Measurements from ENCODE around the gene KCNK4.

Gene KCNK4

DNA sequence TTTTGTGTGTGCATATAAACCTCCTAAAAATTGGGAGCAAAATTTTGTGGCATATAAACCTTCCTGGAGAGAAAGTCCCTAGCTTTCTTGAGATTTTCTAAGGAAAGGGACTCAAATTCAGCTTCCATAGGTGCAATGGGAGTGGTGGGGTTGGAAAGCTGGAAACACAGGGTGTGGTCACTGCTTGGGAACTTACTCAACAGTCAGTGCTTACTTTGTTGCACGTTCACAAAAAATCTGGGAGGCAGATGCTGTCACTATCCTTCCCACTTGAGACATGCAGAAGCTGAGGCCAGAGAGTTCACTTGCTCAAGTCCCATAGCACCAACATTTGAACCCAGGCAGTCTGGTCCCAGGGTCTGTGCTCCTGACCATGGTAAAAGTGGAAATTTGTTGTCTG, 5.1 kb downstream of the KCNK4 start:
- DNase-seq (no peak), ATAC-seq (replicated peaks) (no peak)
- Mint-ChIP-seq H3K4me3 (no peak overlapping the region), H3K27me3 (peaks cover 70 to 90% of the 10 kb centered on the region in 2 donors), H3K9me3 (no peaks in the 10 kb centered on the region), H3K36me3 (ENCODE audit: insufficient read depth) (peaks cover 6% of the 10 kb centered on the region), H3K4me1 (ENCODE audit: low read depth in 2 of 2) (peaks cover 19 to 24% of the 10 kb centered on the region in 2 donors), H3K27ac (no peak overlapping the region)

DNA sequence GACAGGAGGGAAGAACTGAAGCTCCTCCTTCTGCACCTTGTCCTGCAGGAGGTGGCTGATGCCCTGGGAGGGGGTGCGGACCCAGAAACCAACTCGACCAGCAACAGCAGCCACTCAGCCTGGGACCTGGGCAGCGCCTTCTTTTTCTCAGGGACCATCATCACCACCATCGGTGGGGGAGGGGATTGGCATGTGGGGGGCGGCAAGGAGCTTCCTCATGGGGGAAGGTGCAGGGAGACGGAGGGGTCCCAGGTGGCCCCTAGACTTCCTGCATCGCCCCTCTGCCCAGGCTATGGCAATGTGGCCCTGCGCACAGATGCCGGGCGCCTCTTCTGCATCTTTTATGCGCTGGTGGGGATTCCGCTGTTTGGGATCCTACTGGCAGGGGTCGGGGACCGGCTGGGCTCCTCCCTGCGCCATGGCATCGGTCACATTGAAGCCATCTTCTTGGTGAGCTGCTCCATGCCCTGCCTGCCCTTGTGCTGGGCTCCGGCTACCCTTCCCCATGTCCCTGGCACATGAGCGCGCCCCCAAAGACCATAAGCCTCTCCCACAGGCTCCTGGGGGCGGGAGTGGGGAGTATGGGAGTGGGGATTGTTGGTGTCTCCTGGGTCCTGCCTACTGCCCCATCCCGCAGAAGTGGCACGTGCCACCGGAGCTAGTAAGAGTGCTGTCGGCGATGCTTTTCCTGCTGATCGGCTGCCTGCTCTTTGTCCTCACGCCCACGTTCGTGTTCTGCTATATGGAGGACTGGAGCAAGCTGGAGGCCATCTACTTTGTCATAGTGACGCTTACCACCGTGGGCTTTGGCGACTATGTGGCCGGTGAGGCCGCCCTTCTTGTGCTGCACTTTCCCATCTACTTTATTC, 6.0 kb downstream of the KCNK4 start:
- peaks cover 70 to 90% of the 10 kb centered on the region in 2 donors for H3K27me3 Mint-ChIP-seq
- H3K9me3 Mint-ChIP-seq = no peaks in the 10 kb centered on the region
- DNase-seq (no peak), ATAC-seq (replicated peaks) (no peak)
- no peak overlapping the region for H3K27ac Mint-ChIP-seq
- H3K36me3 Mint-ChIP-seq (ENCODE audit: insufficient read depth) = peaks cover 13% of the 10 kb centered on the region
- no peak overlapping the region for H3K4me3 Mint-ChIP-seq
- H3K4me1 Mint-ChIP-seq (ENCODE audit: low read depth in 2 of 2) = peaks cover 19 to 26% of the 10 kb centered on the region in 2 donors

DNA sequence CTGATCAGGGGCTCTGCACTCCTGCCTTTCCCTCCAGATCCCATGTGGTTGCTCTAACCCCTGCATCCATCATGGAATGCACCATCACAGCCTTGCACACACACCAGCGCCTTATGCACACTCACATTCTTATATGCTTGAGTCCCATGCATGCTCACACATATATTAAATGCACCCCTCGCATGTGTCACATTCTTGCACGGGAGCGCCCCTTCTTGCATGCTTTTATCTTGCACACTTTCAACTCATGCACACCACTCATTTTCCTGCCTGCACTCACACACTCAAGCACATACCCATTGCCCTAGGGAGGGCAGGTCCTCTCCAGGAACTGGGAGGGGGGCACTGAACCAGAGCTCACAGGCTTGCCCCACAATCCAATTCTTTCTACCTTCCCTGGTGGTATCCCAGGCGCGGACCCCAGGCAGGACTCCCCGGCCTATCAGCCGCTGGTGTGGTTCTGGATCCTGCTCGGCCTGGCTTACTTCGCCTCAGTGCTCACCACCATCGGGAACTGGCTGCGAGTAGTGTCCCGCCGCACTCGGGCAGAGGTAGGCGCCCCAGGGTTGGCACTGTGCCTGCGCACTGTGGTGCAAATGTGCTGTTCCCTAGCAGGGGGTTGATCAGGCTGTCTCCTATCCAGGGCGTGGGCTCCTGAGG, 6.7 kb downstream of the KCNK4 start:
- no peak overlapping the region for H3K27ac Mint-ChIP-seq
- no peaks in the 10 kb centered on the region for H3K9me3 Mint-ChIP-seq
- H3K4me1 Mint-ChIP-seq (ENCODE audit: low read depth in 2 of 2) = peaks cover 19 to 26% of the 10 kb centered on the region in 2 donors
- no peak for DNase-seq
- H3K27me3 Mint-ChIP-seq = peaks cover 70 to 83% of the 10 kb centered on the region in 2 donors
- H3K36me3 Mint-ChIP-seq (ENCODE audit: insufficient read depth) = peaks cover 17% of the 10 kb centered on the region
- H3K4me3 Mint-ChIP-seq = peak overlapping the region in 1 of 2 donors; percentile 40
- ATAC-seq (replicated peaks) = no peak

DNA sequence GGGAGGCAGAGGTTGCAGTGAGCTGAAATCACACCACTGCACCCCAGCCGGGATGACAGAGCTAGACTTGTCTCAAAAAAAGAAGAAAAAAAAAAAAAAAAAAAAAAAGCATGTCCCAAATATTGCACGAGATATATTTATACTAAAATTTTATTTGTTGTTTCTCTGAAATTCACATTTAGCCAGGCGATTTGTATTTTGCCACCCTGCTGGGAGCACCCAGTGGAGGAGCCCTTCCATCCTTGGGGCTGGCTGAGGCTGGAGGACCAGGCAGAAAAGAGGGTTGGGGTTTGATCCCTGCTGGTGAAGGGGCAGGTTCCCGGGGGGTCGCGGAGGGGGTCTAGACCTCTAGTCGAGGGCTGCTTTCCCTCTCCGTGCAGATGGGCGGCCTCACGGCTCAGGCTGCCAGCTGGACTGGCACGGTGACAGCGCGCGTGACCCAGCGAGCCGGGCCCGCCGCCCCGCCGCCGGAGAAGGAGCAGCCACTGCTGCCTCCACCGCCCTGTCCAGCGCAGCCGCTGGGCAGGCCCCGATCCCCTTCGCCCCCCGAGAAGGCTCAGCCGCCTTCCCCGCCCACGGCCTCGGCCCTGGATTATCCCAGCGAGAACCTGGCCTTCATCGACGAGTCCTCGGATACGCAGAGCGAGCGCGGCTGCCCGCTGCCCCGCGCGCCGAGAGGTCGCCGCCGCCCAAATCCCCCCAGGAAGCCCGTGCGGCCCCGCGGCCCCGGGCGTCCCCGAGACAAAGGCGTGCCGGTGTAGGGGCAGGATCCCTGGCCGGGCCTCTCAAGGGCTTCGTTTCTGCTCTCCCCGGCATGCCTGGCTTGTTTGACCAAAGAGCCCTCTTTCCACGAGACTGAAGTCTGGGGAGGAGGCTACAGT, 8.1 kb downstream of the KCNK4 start:
- Mint-ChIP-seq H3K4me3 (peak overlapping the region; percentile 75 to 82), H3K27me3 (peaks cover 57 to 69% of the 10 kb centered on the region in 2 donors), H3K27ac (peak overlapping the region in 1 of 2 donors; percentile 17), H3K36me3 (ENCODE audit: insufficient read depth) (peaks cover 17% of the 10 kb centered on the region), H3K9me3 (no peaks in the 10 kb centered on the region), H3K4me1 (ENCODE audit: low read depth in 2 of 2) (peaks cover 21 to 29% of the 10 kb centered on the region in 2 donors)
- ATAC-seq (replicated peaks) (no peak), DNase-seq (no peak)

DNA sequence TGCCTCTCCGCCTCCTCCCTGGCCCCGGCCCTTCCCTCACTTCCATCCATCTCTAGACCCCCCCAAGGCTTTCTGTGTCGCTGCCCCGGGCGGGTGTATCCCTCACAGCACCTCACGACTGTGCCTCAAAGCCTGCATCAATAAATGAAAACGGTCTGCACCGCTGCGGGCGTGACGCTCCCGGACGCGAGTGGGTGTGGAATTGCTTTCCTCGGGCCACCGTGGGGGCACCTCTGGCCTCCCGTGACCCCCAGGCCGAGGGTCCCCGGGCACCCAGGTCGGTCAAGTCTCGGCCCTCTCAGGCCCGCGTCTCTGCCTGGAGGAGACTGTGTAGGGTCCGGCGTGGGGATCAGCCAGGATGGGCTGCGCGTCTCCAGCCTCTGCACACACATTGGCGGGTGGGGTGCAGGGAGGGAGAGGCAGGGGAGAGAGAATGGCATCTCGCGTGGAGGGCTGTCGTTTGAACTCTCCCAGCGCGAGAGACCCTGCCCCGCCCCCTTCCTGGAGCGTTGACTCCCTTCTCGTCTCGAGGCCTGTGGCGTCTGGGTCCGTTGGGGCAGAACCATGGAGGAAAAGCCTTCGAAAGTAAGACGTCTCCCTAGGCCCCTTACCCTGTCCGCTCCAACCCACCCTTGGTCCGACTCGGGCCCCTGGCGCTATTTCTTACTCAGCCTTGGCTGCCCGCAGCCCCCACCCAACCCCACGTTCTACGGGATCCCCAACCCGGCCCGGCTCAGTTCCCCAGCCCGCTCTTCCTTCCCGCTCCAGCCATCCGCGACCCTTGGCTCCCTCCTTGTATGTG, 8.9 kb downstream of the KCNK4 start, which contains the start of gene CATSPERZ:
Gene CATSPERZ (plus strand): TSS at position 512 of the 802 bp plus-strand sequence. CDS start 53 bp downstream, at position 565.
- no peaks in the 10 kb centered on the region for H3K9me3 Mint-ChIP-seq
- peak within 1 kb of the TSS; percentile 75 to 82 for H3K4me3 Mint-ChIP-seq
- peaks cover 20% of the 10 kb centered on the region for H3K36me3 Mint-ChIP-seq (ENCODE audit: insufficient read depth)
- H3K27ac Mint-ChIP-seq = peak within 1 kb of the TSS; percentile 77 to 88
- no peak for DNase-seq
- no peak for ATAC-seq (replicated peaks)
- peaks cover 25 to 32% of the 10 kb centered on the region in 2 donors for H3K4me1 Mint-ChIP-seq (ENCODE audit: low read depth in 2 of 2)
- peaks cover 49 to 61% of the 10 kb centered on the region in 2 donors for H3K27me3 Mint-ChIP-seq

DNA sequence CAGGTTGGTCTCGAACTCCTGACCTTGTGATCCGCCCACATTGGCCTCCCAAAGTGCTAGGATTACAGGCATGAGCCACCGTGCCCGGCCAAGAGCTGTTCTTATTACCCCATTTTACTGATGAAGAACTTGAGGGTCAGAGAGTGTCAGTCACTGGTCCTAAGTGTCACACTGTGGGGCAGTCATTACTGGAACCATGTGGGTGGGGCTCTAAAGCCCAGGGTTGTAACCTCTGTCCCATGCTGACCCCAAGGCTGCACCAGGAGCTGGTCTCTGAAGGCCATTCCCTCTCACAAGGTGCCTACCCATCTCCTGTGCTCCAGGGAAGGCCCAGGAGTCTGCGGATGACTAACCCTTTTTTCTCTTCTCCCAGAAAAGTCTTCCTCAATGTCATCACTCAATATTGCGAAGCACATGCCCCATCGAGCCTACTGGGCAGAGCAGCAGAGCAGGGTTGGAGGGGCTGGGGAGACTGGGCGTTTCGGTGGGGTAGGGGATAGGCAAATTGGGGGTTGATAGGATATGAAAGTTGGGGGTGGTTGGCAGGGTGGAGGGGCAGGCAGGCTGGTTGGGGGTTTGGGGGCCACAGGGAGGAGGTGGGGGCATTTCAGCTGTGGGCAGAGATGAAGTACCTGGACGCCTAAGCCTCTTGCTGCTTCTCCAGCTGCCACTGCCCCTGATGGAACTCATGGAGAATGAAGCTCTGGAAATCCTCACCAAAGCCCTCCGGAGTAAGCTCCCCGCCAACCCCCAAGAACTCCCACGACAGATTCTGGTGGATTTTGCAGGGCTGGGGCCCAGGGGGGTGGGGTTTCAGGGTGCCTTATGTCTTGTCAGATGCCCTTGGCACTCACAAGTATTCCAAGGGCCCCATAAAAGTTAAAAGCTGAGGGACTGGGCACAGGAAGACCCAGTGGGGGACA, 12.3 kb downstream of the KCNK4 start:
- H3K27me3 Mint-ChIP-seq = peaks cover 16 to 28% of the 10 kb centered on the region in 2 donors
- DNase-seq = no peak
- ATAC-seq (replicated peaks) = no peak
- H3K27ac Mint-ChIP-seq = peak overlapping the region in 1 of 2 donors; percentile 96
- peaks cover 28 to 32% of the 10 kb centered on the region in 2 donors for H3K4me1 Mint-ChIP-seq (ENCODE audit: low read depth in 2 of 2)
- H3K36me3 Mint-ChIP-seq (ENCODE audit: insufficient read depth) = peaks cover 27% of the 10 kb centered on the region
- H3K9me3 Mint-ChIP-seq = no peaks in the 10 kb centered on the region
- peak overlapping the region in 1 of 2 donors; percentile 95 for H3K4me3 Mint-ChIP-seq

DNA sequence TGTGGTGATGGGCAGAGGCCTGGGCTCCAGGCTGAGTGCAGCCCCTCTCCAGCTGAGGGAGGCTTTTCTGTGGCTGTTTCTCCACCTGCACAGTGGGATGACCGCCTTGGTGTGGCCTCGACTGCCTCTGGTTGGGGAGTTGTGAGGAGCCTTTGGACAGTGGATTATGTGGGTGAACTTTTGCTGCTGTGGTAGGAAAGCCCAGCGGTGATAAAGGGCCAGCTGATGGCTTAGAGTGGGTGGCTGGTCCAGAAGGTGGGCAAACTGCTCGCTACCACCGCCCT, 12.9 kb downstream of the KCNK4 start:
- ATAC-seq (replicated peaks) (no peak), DNase-seq (no peak)
- peaks cover 27% of the 10 kb centered on the region for H3K36me3 Mint-ChIP-seq (ENCODE audit: insufficient read depth)
- peaks cover 14 to 22% of the 10 kb centered on the region in 2 donors for H3K27me3 Mint-ChIP-seq
- H3K27ac Mint-ChIP-seq = peak overlapping the region; percentile 94 to 96
- peaks cover 28 to 32% of the 10 kb centered on the region in 2 donors for H3K4me1 Mint-ChIP-seq (ENCODE audit: low read depth in 2 of 2)
- peak overlapping the region; percentile 95 to 98 for H3K4me3 Mint-ChIP-seq
- H3K9me3 Mint-ChIP-seq = no peaks in the 10 kb centered on the region

DNA sequence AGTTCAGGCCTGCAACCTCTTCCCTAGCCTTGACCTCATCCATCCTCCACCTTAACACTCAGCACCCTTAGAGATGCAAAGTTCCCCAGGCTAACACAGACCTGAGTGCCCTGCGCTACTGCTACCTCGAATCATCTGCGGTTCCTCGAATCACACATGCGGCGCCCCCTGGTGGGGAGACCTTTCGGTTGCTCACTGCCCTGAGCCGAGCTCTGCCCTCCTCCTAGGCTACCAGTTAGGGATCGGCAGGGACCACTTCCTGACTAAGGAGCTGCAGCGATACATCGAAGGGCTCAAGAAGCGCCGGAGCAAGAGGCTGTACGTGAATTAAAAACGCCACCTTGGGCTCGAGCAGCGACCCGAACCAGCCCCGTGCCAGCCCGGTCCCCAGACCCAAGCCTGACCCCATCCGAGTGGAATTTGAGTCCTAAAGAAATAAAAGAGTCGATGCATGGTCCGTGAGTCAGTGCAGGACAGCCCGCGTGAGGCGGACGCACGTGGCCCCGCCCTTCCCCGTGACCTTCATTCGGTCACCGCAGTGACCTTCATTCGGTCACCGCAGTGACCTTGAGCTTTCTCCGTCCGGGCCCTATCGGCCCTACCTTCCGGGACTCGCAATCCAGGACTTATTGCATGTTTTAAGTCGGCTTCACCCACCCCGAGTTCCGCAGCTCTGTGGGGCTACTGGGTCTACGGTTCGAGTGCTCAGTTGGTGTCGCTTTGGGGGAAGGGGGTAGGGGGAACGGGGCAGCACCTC, 13.4 kb downstream of the KCNK4 start:
- Mint-ChIP-seq H3K9me3 (no peaks in the 10 kb centered on the region), H3K27me3 (peaks cover 13 to 17% of the 10 kb centered on the region in 2 donors), H3K4me1 (ENCODE audit: low read depth in 2 of 2) (peaks cover 28 to 30% of the 10 kb centered on the region in 2 donors), H3K4me3 (peak overlapping the region; percentile 95 to 98), H3K36me3 (ENCODE audit: insufficient read depth) (peaks cover 27% of the 10 kb centered on the region), H3K27ac (peak overlapping the region; percentile 94 to 96)
- ATAC-seq (replicated peaks) (peak; percentile 44), DNase-seq (peak; percentile 94 to 96 (median 96))

DNA sequence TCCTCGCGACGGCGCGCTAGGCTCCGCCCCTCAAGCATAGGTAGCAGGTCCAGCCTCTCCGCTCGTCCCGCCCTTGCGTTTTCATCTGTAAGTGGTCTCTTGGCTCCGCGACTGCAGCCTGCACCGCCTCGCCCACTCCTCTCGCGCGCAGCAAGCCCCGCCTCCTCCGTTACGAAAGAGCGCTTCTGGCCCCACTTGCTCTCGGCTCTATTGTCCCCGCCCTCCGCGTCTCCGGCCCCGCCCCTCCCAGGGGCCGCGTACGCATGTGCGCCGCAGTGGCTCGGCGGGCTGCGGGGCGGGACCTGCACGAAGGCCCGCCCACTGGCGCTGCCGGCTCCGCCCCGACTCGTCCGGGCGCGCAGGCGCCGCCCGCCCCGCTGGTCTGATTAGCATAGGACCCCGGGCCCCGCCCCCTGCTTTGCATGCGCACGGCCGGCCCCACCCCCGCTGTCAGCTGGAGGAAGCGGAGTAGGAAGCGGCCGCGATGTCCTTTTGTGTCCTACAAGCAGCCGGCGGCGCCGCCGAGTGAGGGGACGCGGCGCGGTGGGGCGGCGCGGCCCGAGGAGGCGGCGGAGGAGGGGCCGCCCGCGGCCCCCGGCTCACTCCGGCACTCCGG, 14.1 kb downstream of the KCNK4 start, which contains the start of gene ESRRA:
Gene ESRRA (plus strand): TSS at position 450 of the 616 bp plus-strand sequence. CDS start 1,656 bp downstream, outside the sequence.
- peak; percentile 68 for ATAC-seq (replicated peaks)
- H3K36me3 Mint-ChIP-seq (ENCODE audit: insufficient read depth) = peaks cover 30% of the 10 kb centered on the region
- peak within 1 kb of the TSS; percentile 94 to 96 for H3K27ac Mint-ChIP-seq
- no peaks in the 10 kb centered on the region for H3K9me3 Mint-ChIP-seq
- peaks cover 24 to 26% of the 10 kb centered on the region in 2 donors for H3K4me1 Mint-ChIP-seq (ENCODE audit: low read depth in 2 of 2)
- peaks cover 7 to 10% of the 10 kb centered on the region in 2 donors for H3K27me3 Mint-ChIP-seq
- DNase-seq = peak; percentile 98 to 99 (median 99)
- H3K4me3 Mint-ChIP-seq = peak within 1 kb of the TSS; percentile 97 to 98

DNA sequence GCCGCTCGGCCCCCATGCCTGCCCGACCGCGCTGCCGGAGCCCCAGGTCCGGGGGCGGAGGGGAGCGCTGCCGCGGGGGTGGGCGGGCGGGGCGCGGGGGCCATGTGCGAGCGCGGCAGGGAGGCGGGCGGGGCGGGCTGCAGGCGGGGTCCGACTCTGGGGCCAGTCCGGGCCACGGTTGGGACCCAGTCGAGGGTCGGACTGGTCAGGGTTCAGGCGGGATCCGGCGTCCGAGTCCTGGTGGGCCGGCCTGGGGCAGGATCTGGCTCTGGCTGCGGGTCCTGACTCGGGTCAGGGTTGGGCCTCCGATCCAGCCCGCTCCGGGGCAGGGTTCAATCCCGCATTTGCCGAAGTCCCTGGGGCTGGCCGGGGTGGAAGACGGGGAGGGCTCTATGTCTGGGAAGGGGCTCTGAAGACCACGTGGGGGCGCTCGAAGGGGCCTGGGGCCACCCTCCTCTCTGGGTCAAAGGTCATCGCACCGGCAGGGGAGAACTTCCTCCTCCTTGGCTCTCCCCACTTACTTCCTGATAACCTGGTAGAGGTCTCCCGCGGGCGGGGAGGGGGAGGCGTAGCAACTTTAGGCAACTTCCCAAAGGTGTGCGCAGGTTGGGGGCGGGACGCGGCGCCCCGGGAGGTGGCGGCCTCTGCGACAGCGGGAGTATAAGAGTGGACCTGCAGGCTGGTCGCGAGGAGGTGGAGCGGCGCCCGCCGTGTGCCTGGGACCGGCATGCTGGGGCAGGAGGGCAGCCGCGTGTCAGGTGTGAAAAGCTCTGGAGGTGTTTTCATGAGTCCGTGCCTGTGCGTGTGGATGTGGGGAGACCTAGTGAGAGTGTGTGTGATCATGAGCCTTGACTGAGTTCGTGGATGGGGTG, 14.8 kb downstream of the KCNK4 start:
- peaks cover under 1 to 2% of the 10 kb centered on the region in 2 donors for H3K27me3 Mint-ChIP-seq
- peak overlapping the region; percentile 92 to 93 for H3K27ac Mint-ChIP-seq
- peaks cover 33% of the 10 kb centered on the region for H3K36me3 Mint-ChIP-seq (ENCODE audit: insufficient read depth)
- H3K4me1 Mint-ChIP-seq (ENCODE audit: low read depth in 2 of 2) = peaks cover 17 to 22% of the 10 kb centered on the region in 2 donors
- DNase-seq = peak; percentile 37 to 46 (median 42)
- H3K4me3 Mint-ChIP-seq = peak overlapping the region; percentile 97 to 98
- no peaks in the 10 kb centered on the region for H3K9me3 Mint-ChIP-seq
- peak; percentile 13 for ATAC-seq (replicated peaks)

All from effector memory CD8-positive, alpha-beta T cell (primary cell).